GM23338 (cell line): Measurements from ENCODE around the gene CMKLR1. TPM values are rescaled to one million over a fixed set of nuclear protein-coding genes. Genes with fewer than 3 reads are reported as not detected.

Experiments
- ATAC-seq: fragments of 200-7000 bp; cut with Tn5 transposase; 3 replicates; pipeline ENCODE4 v1.9.1; 2020
- DNase-seq: peaks from one replicate; pipeline ENCODE4 v3.0.0-alpha.2; 2015; ENCODE audit warnings: low spot score
- H2AFZ ChIP-seq: fragments of 200-600 bp; sonication (generic); 2 replicates; pipeline ENCODE4 v1.8.0; 2016; ENCODE audit warnings: antibody characterized with exemption, mild to moderate bottlenecking, moderate library complexity
- H3F3A ChIP-seq: fragments of 200-600 bp; sonication (generic); replicated peaks from 2 replicates; pipeline ENCODE4 v1.8.0; 2017; ENCODE audit warnings: antibody characterized with exemption, mixed run types, low read depth
- H3K27ac ChIP-seq: fragments of 200-600 bp; sonication (generic); 2 replicates; pipeline ENCODE4 v1.6.1; 2016; ENCODE audit warnings: low read depth
- H3K27me3 ChIP-seq: fragments of 200-600 bp; sonication (generic); 2 replicates; pipeline ENCODE4 v1.8.0; 2016; ENCODE audit warnings: mild to moderate bottlenecking, mixed run types, moderate library complexity; ENCODE audit not compliant: insufficient read depth
- H3K36me3 ChIP-seq: fragments of 200-600 bp; sonication (generic); 2 replicates; pipeline ENCODE4 v1.8.0; 2016; ENCODE audit warnings: mild to moderate bottlenecking; ENCODE audit not compliant: insufficient read depth
- H3K4me1 ChIP-seq: fragments of 200-600 bp; sonication (generic); 2 replicates; pipeline ENCODE4 v1.8.0; 2016; ENCODE audit warnings: mild to moderate bottlenecking, moderate library complexity; ENCODE audit not compliant: insufficient read depth
- H3K4me2 ChIP-seq: fragments of 200-600 bp; sonication (generic); 2 replicates; pipeline ENCODE4 v1.7.1; 2017; ENCODE audit warnings: mixed run types
- H3K4me3 ChIP-seq: fragments of 200-600 bp; sonication (generic); 2 replicates; pipeline ENCODE4 v1.6.1; 2016; ENCODE audit warnings: mixed run types
- H3K79me2 ChIP-seq: fragments of 200-600 bp; sonication (generic); replicated peaks from 2 replicates; pipeline ENCODE4 v1.8.0; 2017; ENCODE audit warnings: mild to moderate bottlenecking; ENCODE audit not compliant: insufficient read depth
- H3K9me2 ChIP-seq: fragments of 200-600 bp; sonication (generic); 2 replicates; pipeline ENCODE4 v1.8.0; 2017; ENCODE audit not compliant: insufficient read depth
- H4K20me1 ChIP-seq: fragments of 200-600 bp; sonication (generic); replicated peaks from 2 replicates; pipeline ENCODE4 v1.8.0; 2017; ENCODE audit warnings: mild to moderate bottlenecking; ENCODE audit not compliant: insufficient read depth
- H3K27ac Mint-ChIP-seq: 2 replicates; pipeline ENCODE4 v1.8.0; 2020; ENCODE audit warnings: inconsistent platforms, mild to moderate bottlenecking, moderate library complexity, mixed read lengths
- H3K27me3 Mint-ChIP-seq: 3 replicates; pipeline ENCODE4 v1.8.0; 2022; ENCODE audit warnings: low read depth, mild to moderate bottlenecking, moderate library complexity, mixed read lengths, inconsistent platforms; ENCODE audit not compliant: insufficient read depth, poor library complexity
- H3K36me3 Mint-ChIP-seq: 3 replicates; pipeline ENCODE4 v1.8.0; 2021; ENCODE audit warnings: low read depth, mild to moderate bottlenecking, inconsistent platforms, moderate library complexity, mixed read lengths
- H3K4me1 Mint-ChIP-seq: 3 replicates; pipeline ENCODE4 v1.8.0; 2020; ENCODE audit warnings: mild to moderate bottlenecking, inconsistent platforms, mixed read lengths
- H3K4me3 Mint-ChIP-seq: 3 replicates; pipeline ENCODE4 v1.8.0; 2021; ENCODE audit warnings: moderate library complexity, mild to moderate bottlenecking, inconsistent platforms, mixed read lengths
- H3K9me3 Mint-ChIP-seq: 3 replicates; pipeline ENCODE4 v1.8.0; 2020; ENCODE audit warnings: moderate library complexity, mild to moderate bottlenecking, inconsistent platforms, mixed read lengths
- CREB1 ChIP-seq: fragments of 250-450 bp; sonication (Bioruptor Pico); IDR thresholded peaks from 2 replicates; pipeline ENCODE4 v1.5.0; 2020; ENCODE audit warnings: low read depth, mild to moderate bottlenecking, moderate library complexity
- EZH2 ChIP-seq: fragments of 200-600 bp; sonication (generic); IDR thresholded peaks from one replicate; pipeline ENCODE4 v1.8.0; 2017; ENCODE audit warnings: antibody characterized with exemption, mild to moderate bottlenecking, low read depth; ENCODE audit not compliant: unreplicated experiment
- EZH2phosphoT487 ChIP-seq: fragments of 200-600 bp; sonication (generic); IDR thresholded peaks from one replicate; pipeline ENCODE4 v1.8.1; 2018; ENCODE audit warnings: antibody characterized with exemption; ENCODE audit not compliant: unreplicated experiment
- JUNB ChIP-seq: IDR thresholded peaks from one replicate; pipeline ENCODE4 v1.6.1; 2016; ENCODE audit warnings: antibody characterized with exemption; ENCODE audit not compliant: unreplicated experiment
- NANOG ChIP-seq: IDR thresholded peaks from 2 replicates; pipeline ENCODE4 v1.6.1; 2016; ENCODE audit warnings: antibody characterized with exemption, borderline replicate concordance
- POLR2AphosphoS5 ChIP-seq: IDR thresholded peaks from 2 replicates; pipeline ENCODE4 v1.6.1; 2016; ENCODE audit warnings: antibody characterized with exemption, low read depth
- STAT1 ChIP-seq: IDR thresholded peaks from one replicate; pipeline ENCODE4 v1.6.1; 2016; ENCODE audit warnings: antibody characterized with exemption; ENCODE audit not compliant: unreplicated experiment
- ZNF114 ChIP-seq: fragments of 250-450 bp; sonication (Bioruptor Pico); IDR thresholded peaks from 2 replicates; pipeline ENCODE4 v1.5.0; 2020; ENCODE audit warnings: mild to moderate bottlenecking, moderate library complexity
- ZNF331 ChIP-seq: fragments of 250-450 bp; sonication (Bioruptor Pico); IDR thresholded peaks from 2 replicates; pipeline ENCODE4 v1.5.0; 2020; ENCODE audit warnings: low read depth, mild to moderate bottlenecking, moderate library complexity
- polyA plus RNA-seq: library from polyadenylated mRNA; unstranded; fragments of >200 nt; fragmentation: Nextera tagmentation; extraction: Ambion mirVana; gene quantifications from 2 replicates; pipeline ENCODE4 v1.2.1, GENCODE V29; 2016
- total RNA-seq: library from RNA; depleted of rRNA; stranded (reverse); fragments of >200 nt; shearing (Covaris generic); gene quantifications from 2 replicates; pipeline ENCODE4 v1.2.3, GENCODE V29; 2014
- TF ChIP-seq, protein P1 (sequence below): IDR thresholded peaks from one replicate; pipeline ENCODE4 v1.6.1; 2018; ENCODE audit warnings: antibody characterized with exemption; ENCODE audit not compliant: unreplicated experiment
- TF ChIP-seq, protein P2 (sequence below): fragments of 250-450 bp; sonication (Bioruptor Pico); IDR thresholded peaks from 2 replicates; pipeline ENCODE4 v1.5.0; 2020; ENCODE audit warnings: mild to moderate bottlenecking, moderate library complexity
- TF ChIP-seq, protein P3 (sequence below), 2 experiments: fragments of 200-600 bp in 1 of 2; sonication (generic) in 1 of 2; conservative IDR thresholded peaks; 2 replicates each; pipeline versions ENCODE4 v1.5.1 to v1.6.1; 2016 to 2017; ENCODE audit warnings: antibody characterized with exemption in 2 of 2, low read depth in 2 of 2, mild to moderate bottlenecking in 2 of 2, moderate library complexity in 1 of 2
- TF ChIP-seq, protein P4 (sequence below): IDR thresholded peaks from 2 replicates; pipeline ENCODE4 v1.6.1; 2016; ENCODE audit warnings: antibody characterized with exemption

CMKLR1 gene
- total and polyA plus RNA-seq, 2 experiments from 2014 or later, result 0.40 to 2.6 TPM

DNA sequence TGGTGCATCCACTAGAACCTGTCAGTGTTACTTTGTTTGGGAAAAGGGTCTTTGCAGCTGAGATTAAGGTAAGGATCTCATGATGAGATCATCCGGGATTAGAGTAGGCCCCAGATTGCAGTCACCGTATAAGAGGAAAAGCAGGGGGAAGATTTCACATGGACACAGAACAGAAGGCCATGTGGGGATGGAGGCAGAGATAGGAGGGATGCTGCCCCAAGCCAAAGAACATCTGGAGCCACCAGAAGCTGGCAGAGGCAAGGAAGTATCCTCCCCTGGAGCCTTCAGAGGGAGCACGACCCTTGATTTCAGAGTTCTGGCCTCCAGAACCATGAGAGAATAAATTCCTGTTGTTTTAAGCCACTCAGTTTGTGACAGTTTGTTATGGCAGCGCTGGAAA, 39.6 kb downstream of the CMKLR1 start:
- H3K79me2 ChIP-seq, result no peaks in the 10 kb centered on the region
- Mint-ChIP-seq H3K4me3 (no peak overlapping the region), H3K27ac (no peak overlapping the region), H3K4me1 (peaks cover 25% of the 10 kb centered on the region), H3K27me3 (peaks cover 6% of the 10 kb centered on the region), H3K9me3 (no peaks in the 10 kb centered on the region; the same call in 2 of the 3 replicates), H3K36me3 (no peaks in the 10 kb centered on the region)
- TF ChIP-seq, protein P1, sequence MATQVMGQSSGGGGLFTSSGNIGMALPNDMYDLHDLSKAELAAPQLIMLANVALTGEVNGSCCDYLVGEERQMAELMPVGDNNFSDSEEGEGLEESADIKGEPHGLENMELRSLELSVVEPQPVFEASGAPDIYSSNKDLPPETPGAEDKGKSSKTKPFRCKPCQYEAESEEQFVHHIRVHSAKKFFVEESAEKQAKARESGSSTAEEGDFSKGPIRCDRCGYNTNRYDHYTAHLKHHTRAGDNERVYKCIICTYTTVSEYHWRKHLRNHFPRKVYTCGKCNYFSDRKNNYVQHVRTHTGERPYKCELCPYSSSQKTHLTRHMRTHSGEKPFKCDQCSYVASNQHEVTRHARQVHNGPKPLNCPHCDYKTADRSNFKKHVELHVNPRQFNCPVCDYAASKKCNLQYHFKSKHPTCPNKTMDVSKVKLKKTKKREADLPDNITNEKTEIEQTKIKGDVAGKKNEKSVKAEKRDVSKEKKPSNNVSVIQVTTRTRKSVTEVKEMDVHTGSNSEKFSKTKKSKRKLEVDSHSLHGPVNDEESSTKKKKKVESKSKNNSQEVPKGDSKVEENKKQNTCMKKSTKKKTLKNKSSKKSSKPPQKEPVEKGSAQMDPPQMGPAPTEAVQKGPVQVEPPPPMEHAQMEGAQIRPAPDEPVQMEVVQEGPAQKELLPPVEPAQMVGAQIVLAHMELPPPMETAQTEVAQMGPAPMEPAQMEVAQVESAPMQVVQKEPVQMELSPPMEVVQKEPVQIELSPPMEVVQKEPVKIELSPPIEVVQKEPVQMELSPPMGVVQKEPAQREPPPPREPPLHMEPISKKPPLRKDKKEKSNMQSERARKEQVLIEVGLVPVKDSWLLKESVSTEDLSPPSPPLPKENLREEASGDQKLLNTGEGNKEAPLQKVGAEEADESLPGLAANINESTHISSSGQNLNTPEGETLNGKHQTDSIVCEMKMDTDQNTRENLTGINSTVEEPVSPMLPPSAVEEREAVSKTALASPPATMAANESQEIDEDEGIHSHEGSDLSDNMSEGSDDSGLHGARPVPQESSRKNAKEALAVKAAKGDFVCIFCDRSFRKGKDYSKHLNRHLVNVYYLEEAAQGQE, result no peak
- TF ChIP-seq POLR2AphosphoS5 (no peak), ZNF114 (CRISPR knock-in tag) (no peak), EZH2 (no peak), ZNF331 (no peak), NANOG (no peak), CREB1 (CRISPR knock-in tag) (no peak), STAT1 (no peak), JUNB (no peak), EZH2phosphoT487 (no peak)
- TF ChIP-seq, protein P2, sequence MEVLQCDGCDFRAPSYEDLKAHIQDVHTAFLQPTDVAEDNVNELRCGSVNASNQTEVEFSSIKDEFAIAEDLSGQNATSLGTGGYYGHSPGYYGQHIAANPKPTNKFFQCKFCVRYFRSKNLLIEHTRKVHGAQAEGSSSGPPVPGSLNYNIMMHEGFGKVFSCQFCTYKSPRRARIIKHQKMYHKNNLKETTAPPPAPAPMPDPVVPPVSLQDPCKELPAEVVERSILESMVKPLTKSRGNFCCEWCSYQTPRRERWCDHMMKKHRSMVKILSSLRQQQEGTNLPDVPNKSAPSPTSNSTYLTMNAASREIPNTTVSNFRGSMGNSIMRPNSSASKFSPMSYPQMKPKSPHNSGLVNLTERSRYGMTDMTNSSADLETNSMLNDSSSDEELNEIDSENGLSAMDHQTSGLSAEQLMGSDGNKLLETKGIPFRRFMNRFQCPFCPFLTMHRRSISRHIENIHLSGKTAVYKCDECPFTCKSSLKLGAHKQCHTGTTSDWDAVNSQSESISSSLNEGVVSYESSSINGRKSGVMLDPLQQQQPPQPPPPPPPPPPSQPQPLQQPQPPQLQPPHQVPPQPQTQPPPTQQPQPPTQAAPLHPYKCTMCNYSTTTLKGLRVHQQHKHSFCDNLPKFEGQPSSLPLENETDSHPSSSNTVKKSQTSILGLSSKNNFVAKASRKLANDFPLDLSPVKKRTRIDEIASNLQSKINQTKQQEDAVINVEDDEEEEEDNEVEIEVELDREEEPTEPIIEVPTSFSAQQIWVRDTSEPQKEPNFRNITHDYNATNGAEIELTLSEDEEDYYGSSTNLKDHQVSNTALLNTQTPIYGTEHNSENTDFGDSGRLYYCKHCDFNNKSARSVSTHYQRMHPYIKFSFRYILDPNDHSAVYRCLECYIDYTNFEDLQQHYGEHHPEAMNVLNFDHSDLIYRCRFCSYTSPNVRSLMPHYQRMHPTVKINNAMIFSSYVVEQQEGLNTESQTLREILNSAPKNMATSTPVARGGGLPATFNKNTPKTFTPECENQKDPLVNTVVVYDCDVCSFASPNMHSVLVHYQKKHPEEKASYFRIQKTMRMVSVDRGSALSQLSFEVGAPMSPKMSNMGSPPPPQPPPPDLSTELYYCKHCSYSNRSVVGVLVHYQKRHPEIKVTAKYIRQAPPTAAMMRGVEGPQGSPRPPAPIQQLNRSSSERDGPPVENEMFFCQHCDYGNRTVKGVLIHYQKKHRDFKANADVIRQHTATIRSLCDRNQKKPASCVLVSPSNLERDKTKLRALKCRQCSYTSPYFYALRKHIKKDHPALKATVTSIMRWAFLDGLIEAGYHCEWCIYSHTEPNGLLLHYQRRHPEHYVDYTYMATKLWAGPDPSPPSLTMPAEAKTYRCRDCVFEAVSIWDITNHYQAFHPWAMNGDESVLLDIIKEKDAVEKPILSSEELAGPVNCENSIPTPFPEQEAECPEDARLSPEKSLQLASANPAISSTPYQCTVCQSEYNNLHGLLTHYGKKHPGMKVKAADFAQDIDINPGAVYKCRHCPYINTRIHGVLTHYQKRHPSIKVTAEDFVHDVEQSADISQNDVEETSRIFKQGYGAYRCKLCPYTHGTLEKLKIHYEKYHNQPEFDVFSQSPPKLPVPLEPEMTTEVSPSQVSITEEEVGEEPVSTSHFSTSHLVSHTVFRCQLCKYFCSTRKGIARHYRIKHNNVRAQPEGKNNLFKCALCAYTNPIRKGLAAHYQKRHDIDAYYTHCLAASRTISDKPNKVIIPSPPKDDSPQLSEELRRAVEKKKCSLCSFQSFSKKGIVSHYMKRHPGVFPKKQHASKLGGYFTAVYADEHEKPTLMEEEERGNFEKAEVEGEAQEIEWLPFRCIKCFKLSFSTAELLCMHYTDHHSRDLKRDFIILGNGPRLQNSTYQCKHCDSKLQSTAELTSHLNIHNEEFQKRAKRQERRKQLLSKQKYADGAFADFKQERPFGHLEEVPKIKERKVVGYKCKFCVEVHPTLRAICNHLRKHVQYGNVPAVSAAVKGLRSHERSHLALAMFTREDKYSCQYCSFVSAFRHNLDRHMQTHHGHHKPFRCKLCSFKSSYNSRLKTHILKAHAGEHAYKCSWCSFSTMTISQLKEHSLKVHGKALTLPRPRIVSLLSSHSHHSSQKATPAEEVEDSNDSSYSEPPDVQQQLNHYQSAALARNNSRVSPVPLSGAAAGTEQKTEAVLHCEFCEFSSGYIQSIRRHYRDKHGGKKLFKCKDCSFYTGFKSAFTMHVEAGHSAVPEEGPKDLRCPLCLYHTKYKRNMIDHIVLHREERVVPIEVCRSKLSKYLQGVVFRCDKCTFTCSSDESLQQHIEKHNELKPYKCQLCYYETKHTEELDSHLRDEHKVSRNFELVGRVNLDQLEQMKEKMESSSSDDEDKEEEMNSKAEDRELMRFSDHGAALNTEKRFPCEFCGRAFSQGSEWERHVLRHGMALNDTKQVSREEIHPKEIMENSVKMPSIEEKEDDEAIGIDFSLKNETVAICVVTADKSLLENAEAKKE (CRISPR knock-in tag), result no peak
- TF ChIP-seq, protein P3, sequence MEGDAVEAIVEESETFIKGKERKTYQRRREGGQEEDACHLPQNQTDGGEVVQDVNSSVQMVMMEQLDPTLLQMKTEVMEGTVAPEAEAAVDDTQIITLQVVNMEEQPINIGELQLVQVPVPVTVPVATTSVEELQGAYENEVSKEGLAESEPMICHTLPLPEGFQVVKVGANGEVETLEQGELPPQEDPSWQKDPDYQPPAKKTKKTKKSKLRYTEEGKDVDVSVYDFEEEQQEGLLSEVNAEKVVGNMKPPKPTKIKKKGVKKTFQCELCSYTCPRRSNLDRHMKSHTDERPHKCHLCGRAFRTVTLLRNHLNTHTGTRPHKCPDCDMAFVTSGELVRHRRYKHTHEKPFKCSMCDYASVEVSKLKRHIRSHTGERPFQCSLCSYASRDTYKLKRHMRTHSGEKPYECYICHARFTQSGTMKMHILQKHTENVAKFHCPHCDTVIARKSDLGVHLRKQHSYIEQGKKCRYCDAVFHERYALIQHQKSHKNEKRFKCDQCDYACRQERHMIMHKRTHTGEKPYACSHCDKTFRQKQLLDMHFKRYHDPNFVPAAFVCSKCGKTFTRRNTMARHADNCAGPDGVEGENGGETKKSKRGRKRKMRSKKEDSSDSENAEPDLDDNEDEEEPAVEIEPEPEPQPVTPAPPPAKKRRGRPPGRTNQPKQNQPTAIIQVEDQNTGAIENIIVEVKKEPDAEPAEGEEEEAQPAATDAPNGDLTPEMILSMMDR (conservative IDR thresholded peaks at IDR 0.05; ENCODE audit: low read depth in 2 of 2), result no peak
- TF ChIP-seq, protein P4, sequence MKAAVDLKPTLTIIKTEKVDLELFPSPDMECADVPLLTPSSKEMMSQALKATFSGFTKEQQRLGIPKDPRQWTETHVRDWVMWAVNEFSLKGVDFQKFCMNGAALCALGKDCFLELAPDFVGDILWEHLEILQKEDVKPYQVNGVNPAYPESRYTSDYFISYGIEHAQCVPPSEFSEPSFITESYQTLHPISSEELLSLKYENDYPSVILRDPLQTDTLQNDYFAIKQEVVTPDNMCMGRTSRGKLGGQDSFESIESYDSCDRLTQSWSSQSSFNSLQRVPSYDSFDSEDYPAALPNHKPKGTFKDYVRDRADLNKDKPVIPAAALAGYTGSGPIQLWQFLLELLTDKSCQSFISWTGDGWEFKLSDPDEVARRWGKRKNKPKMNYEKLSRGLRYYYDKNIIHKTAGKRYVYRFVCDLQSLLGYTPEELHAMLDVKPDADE, result no peak
- no peaks in the 10 kb centered on the region for H4K20me1 ChIP-seq
- H2AFZ ChIP-seq, result no peak overlapping the region
- no peaks in the 10 kb centered on the region for H3K9me2 ChIP-seq
- no peaks in the 10 kb centered on the region for H3K36me3 ChIP-seq
- no peaks in the 10 kb centered on the region for H3K27me3 ChIP-seq
- no peak for DNase-seq
- H3K4me1 ChIP-seq, result peaks cover 17% of the 10 kb centered on the region
- ATAC-seq, result no peak
- no peak overlapping the region for H3K4me2 ChIP-seq
- no peak overlapping the region for H3K4me3 ChIP-seq
- H3F3A ChIP-seq, result no peaks in the 10 kb centered on the region
- H3K27ac ChIP-seq, result no peak overlapping the region
